HepG2 (cell line): Measurements from ENCODE around the gene TLDC2. TPM values are rescaled to one million over a fixed set of nuclear protein-coding genes. Genes with fewer than 3 reads are reported as not detected.

Experiments
- HOXA3 ChIP-seq: sonication (generic); formaldehyde crosslinking; IDR thresholded peaks from 2 replicates; pipeline ENCODE4 v1.5.0; 2020; ENCODE audit warnings: missing genetic modification reagents
- MYPOP ChIP-seq: sonication (generic); formaldehyde crosslinking; IDR thresholded peaks from 2 replicates; pipeline ENCODE4 v1.8.1; 2023; ENCODE audit warnings: mild to moderate bottlenecking, moderate library complexity, missing genetic modification reagents
- PBX2 ChIP-seq: IDR thresholded peaks from 2 replicates; pipeline ENCODE4 v1.6.1; 2016; ENCODE audit warnings: control low read depth
- RERE ChIP-seq: IDR thresholded peaks from 2 replicates; pipeline ENCODE4 v1.6.1; 2016; ENCODE audit warnings: low read depth, missing genetic modification reagents, missing compliant biosample characterization
- REXO4 ChIP-seq: sonication (generic); formaldehyde crosslinking; IDR thresholded peaks from 2 replicates; pipeline ENCODE4 v1.8.0; 2022; ENCODE audit warnings: missing genetic modification reagents, mild to moderate bottlenecking, borderline replicate concordance
- ZC3H4 ChIP-seq: sonication (generic); formaldehyde crosslinking; IDR thresholded peaks from 2 replicates; pipeline ENCODE4 v1.4.0; 2020; ENCODE audit warnings: missing genetic modification reagents, borderline replicate concordance
- ZNF749 ChIP-seq: sonication (generic); formaldehyde crosslinking; IDR thresholded peaks from 2 replicates; pipeline ENCODE4 v1.8.0; 2022; ENCODE audit warnings: mild to moderate bottlenecking, missing genetic modification reagents, moderate library complexity, borderline replicate concordance
- ZNF788 ChIP-seq: sonication (generic); formaldehyde crosslinking; IDR thresholded peaks from 2 replicates; pipeline ENCODE4 v1.5.0; 2020; ENCODE audit warnings: mild to moderate bottlenecking, missing genetic modification reagents, borderline replicate concordance
- polyA plus RNA-seq, 8 experiments: library from polyadenylated mRNA; depleted of rRNA in 3 of 8; stranded (reverse) in 7 of 8; unstranded in 1 of 8; fragments of >200 nt; fragmentation: Illumina TruSeq in 4 of 8; extraction: Trizol in 4 of 8; gene quantifications; 2 replicates each; pipeline versions ENCODE4 v1.2.1 to v1.2.3, GENCODE V29; 2011 to 2016; ENCODE audit warnings: low read depth in 4 of 8, missing spikeins in 1 of 8, mixed read lengths in 1 of 8; ENCODE audit not compliant: insufficient read depth in 1 of 8
- total RNA-seq, 5 experiments: library from RNA; depleted of rRNA; stranded (reverse); fragments of >200 nt; fragmentation: Illumina TruSeq; extraction: Trizol; gene quantifications; 2 replicates each; pipeline ENCODE4 v1.2.3, GENCODE V29; 2016; ENCODE audit warnings: low read depth in 1 of 5
- TF ChIP-seq, protein P1 (sequence below): sonication (generic); formaldehyde crosslinking; IDR thresholded peaks from one replicate; pipeline ENCODE4 v1.5.1; 2020; ENCODE audit warnings: mild to moderate bottlenecking, missing genetic modification reagents; ENCODE audit errors: not compliant biosample characterization

TLDC2 gene
- total and polyA plus RNA-seq, 2 of the 13 experiments (the other 11 are each of a cell fraction or from before 2014, with no cell fraction given) = 1.5 to 1.6 TPM

DNA sequence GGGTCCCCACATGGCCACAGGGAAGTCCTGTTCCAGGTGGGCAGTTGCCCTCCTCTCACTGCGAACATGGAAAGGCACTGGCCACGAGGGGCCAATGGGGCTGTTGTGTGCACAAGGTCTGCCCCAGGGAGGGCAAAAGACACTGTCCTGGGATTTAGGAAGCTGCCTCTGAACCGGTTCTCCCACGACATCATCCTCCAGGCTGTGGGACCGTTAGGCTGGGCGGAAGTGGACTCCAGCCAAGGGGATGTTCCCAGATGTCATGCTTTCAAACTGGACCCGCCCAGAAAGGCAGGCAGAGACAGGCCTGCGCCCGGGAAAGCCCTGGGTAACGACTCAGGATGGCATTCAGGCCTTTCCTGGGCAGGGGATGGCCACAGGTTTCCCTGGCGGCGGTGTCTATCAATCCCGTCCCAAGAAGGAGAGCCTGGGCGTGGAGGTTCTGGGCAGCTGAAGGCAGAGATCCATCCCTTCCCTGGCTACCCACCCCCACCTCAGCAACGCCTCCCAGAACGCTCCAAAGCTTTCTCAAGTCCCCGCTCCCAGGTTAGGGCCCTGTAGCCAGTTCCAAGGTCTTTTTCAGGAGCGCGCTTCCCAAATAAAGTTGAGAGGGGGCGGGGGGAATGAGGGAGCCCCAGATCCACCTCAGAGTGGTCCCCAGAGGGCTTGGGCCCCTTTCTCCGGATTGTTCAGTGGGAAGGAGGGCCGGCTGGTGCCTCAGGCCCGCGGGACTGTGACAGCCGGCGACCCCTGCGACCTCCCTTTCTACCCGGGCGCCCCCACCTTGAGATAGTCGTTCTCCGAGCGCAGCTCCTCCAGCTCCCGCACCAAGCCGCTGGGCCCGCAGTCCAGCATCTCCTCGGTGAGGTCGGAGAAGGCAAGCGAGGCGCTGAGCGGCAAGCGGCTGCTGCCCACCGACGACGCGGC is 13.8 kb upstream of the TLDC2 start (continued):
- TF ChIP-seq PBX2 (no peak), RERE (CRISPR knock-in tag) (no peak), HOXA3 (CRISPR knock-in tag) (peak; percentile 65), ZC3H4 (CRISPR knock-in tag) (no peak), REXO4 (peak; percentile 52; the same call in 1 of the 2 replicates), MYPOP (CRISPR knock-in tag) (0 out of 2 replicates have a peak, but pooled peaks have one; percentile 53), ZNF788 (CRISPR knock-in tag) (peak; percentile 73; the same call in 1 of the 2 replicates), ZNF749 (CRISPR knock-in tag) (peak; percentile 15; the same call in 1 of the 2 replicates)
- TF ChIP-seq, protein P1, sequence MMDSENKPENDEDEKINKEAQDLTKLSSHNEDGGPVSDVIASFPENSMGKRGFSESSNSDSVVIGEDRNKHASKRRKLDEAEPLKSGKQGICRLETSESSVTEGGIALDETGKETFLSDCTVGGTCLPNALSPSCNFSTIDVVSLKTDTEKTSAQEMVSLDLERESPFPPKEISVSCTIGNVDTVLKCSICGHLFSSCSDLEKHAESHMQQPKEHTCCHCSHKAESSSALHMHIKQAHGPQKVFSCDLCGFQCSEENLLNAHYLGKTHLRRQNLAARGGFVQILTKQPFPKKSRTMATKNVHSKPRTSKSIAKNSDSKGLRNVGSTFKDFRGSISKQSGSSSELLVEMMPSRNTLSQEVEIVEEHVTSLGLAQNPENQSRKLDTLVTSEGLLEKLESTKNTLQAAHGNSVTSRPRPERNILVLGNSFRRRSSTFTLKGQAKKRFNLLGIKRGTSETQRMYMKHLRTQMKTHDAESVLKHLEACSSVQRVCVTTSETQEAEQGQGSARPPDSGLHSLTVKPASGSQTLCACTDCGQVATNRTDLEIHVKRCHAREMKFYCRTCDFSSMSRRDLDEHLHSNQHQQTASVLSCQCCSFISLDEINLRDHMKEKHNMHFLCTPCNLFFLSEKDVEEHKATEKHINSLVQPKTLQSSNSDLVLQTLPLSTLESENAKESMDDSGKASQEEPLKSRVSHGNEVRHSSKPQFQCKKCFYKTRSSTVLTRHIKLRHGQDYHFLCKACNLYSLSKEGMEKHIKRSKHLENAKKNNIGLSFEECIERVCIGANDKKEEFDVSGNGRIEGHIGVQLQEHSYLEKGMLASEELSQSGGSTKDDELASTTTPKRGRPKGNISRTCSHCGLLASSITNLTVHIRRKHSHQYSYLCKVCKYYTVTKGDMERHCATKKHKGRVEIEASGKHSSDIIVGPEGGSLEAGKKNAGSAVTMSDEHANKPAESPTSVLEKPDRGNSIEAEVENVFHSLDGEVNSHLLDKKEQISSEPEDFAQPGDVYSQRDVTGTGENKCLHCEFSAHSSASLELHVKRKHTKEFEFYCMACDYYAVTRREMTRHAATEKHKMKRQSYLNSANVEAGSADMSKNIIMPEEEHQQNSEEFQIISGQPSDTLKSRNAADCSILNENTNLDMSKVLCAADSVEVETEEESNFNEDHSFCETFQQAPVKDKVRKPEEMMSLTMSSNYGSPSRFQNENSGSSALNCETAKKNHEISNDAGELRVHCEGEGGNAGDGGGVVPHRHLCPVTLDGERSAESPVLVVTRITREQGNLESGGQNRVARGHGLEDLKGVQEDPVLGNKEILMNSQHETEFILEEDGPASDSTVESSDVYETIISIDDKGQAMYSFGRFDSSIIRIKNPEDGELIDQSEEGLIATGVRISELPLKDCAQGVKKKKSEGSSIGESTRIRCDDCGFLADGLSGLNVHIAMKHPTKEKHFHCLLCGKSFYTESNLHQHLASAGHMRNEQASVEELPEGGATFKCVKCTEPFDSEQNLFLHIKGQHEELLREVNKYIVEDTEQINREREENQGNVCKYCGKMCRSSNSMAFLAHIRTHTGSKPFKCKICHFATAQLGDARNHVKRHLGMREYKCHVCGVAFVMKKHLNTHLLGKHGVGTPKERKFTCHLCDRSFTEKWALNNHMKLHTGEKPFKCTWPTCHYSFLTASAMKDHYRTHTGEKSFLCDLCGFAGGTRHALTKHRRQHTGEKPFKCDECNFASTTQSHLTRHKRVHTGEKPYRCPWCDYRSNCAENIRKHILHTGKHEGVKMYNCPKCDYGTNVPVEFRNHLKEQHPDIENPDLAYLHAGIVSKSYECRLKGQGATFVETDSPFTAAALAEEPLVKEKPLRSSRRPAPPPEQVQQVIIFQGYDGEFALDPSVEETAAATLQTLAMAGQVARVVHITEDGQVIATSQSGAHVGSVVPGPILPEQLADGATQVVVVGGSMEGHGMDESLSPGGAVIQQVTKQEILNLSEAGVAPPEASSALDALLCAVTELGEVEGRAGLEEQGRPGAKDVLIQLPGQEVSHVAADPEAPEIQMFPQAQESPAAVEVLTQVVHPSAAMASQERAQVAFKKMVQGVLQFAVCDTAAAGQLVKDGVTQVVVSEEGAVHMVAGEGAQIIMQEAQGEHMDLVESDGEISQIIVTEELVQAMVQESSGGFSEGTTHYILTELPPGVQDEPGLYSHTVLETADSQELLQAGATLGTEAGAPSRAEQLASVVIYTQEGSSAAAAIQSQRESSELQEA = peak; percentile 38
